Testis (tissue), 2 donors: ENCODE data around the gene SUPT7L.

Source experiments
- POLR2A ChIP-seq: fragments of 450-650 bp; IDR thresholded peaks from one replicate; pipeline ENCODE4 v1.6.1; 2017; ENCODE audit warnings: antibody characterized with exemption, mild to moderate bottlenecking, moderate library complexity
- TF ChIP-seq, protein P1 (sequence below), 3 experiments: fragments of 450-650 bp in 2 of 3; fragments of 200-600 bp in 1 of 3; sonication (generic) in 1 of 3; IDR thresholded peaks; one replicate each; pipeline ENCODE4 v1.5.1; 2016 to 2019; ENCODE audit warnings: antibody characterized with exemption in 3 of 3, mild to moderate bottlenecking in 2 of 3, moderate library complexity in 1 of 3

DNA sequence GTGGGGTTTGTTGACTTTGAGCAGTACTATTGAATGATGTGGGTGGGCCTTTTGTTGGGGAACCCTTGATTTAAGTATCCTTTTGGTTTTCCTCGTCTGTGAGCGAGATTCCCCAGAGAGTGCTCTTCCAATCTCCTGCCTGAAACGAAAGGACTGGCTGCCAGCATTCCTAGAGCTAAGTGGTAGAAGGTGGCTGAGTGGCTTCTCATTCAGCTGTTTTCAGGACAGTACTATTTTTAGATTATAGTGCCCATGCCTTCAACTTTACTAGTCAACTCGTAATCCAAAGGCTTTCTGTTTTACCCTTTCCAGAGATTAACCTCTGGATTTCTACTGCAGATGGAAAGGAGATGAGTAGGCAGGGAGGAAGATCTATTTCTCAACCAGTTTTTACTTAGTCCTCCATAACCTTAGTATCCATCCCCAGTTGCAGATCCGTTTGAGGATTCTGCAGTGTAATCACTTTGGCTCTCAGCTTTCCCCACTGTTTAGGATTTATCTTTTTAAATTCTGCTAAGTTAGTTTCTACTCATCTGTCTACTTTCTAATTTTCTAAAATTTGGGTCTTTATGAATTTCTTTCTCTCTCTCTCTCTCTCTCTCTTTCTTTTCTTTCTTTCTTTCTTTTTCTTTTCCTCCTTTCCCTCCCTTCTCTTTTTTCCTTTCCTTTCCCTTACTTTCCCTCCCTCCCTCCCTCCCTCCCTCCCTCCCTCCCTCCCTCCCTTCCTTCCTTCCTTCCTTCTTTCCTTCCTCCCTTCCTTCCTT lies 9.5 kb upstream of the SUPT7L start:
- TF ChIP-seq, protein P1, sequence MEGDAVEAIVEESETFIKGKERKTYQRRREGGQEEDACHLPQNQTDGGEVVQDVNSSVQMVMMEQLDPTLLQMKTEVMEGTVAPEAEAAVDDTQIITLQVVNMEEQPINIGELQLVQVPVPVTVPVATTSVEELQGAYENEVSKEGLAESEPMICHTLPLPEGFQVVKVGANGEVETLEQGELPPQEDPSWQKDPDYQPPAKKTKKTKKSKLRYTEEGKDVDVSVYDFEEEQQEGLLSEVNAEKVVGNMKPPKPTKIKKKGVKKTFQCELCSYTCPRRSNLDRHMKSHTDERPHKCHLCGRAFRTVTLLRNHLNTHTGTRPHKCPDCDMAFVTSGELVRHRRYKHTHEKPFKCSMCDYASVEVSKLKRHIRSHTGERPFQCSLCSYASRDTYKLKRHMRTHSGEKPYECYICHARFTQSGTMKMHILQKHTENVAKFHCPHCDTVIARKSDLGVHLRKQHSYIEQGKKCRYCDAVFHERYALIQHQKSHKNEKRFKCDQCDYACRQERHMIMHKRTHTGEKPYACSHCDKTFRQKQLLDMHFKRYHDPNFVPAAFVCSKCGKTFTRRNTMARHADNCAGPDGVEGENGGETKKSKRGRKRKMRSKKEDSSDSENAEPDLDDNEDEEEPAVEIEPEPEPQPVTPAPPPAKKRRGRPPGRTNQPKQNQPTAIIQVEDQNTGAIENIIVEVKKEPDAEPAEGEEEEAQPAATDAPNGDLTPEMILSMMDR (IDR thresholded peaks at IDR 0.05) = no peak
- no peak for TF ChIP-seq POLR2A
